Right lobe of liver (tissue), 4 donors: Measurements from ENCODE around the gene FEN1.

Experiments
- CTCF ChIP-seq, 4 donors: fragments of 200-600 bp in 3 of 4; fragments of 450-650 bp in 1 of 4; IDR thresholded peaks; one replicate each; pipeline versions ENCODE4 v1.5.1 to v1.8.0; 2016 to 2022; ENCODE audit warnings: antibody characterized with exemption in 4 of 4, mild to moderate bottlenecking in 2 of 4
- POLR2A ChIP-seq: fragments of 450-650 bp; IDR thresholded peaks from one replicate; pipeline ENCODE4 v1.6.1; 2017; ENCODE audit warnings: antibody characterized with exemption, mild to moderate bottlenecking
- donor health status: DM: no; HTN: no; CAD: no.
- donor health status: DM: no; HTN: no; CAD: no.
- donor health status: DM: no; HTN: yes; CAD: no.

- TF ChIP-seq POLR2A (no peak), CTCF (IDR thresholded peaks at IDR 0.05) (no peak)
Observed at GRCh38 chr11:61763930-61764605, 28.6 kb upstream of the FEN1 start.
